Measurements from ENCODE around the gene CCDC170.

Gene CCDC170

GRCh38 chr6:151548201-151548600, 54.4 kb downstream of the CCDC170 start:
- no peak for DNase-seq

GRCh38 chr6:151549790-151550189, 56.0 kb downstream of the CCDC170 start:
- DNase-seq: no peak

GRCh38 chr6:151550618-151551017, 56.8 kb downstream of the CCDC170 start:
- DNase-seq: no peak

- DNase-seq: no peak
These were observed 57.5 kb downstream of the CCDC170 start for GRCh38 chr6:151551223-151551857.

- no peak for DNase-seq
These were observed 59.8 kb downstream of the CCDC170 start for GRCh38 chr6:151553416-151554165.

GRCh38 chr6:151561238-151561637, 67.4 kb downstream of the CCDC170 start:
- DNase-seq: no peak

- no peak for DNase-seq
These were observed 70.8 kb downstream of the CCDC170 start for GRCh38 chr6:151564654-151565053.

- DNase-seq: no peak
These were observed 72.1 kb downstream of the CCDC170 start for GRCh38 chr6:151565940-151566339.

- DNase-seq: no peak
These were observed 72.7 kb downstream of the CCDC170 start for GRCh38 chr6:151566557-151566956.

GRCh38 chr6:151576633-151577032, 82.8 kb downstream of the CCDC170 start:
- no peak for DNase-seq

GRCh38 chr6:151577257-151577656, 83.4 kb downstream of the CCDC170 start:
- no peak for DNase-seq

GRCh38 chr6:151585741-151586140, 91.9 kb downstream of the CCDC170 start:
- no peak for DNase-seq

- DNase-seq: no peak
These were observed 95.8 kb downstream of the CCDC170 start for GRCh38 chr6:151589667-151590066.

- DNase-seq: no peak
These were observed 96.9 kb downstream of the CCDC170 start for GRCh38 chr6:151590742-151591141.

- DNase-seq: no peak
These were observed 98.8 kb downstream of the CCDC170 start for GRCh38 chr6:151592449-151593159.

GRCh38 chr6:151609146-151609902, 115.5 kb downstream of the CCDC170 start:
- no peak for DNase-seq

- no peak for DNase-seq
These were observed 116.5 kb downstream of the CCDC170 start for GRCh38 chr6:151610326-151610725.

GRCh38 chr6:151614630-151615029, 120.8 kb downstream of the CCDC170 start:
- no peak for DNase-seq

GRCh38 chr6:151616091-151616513, 122.3 kb downstream of the CCDC170 start:
- DNase-seq: no peak

- no peak for DNase-seq
These were observed 122.8 kb downstream of the CCDC170 start for GRCh38 chr6:151616600-151616999.

- DNase-seq: no peak
These were observed 123.7 kb downstream of the CCDC170 start for GRCh38 chr6:151617539-151617938.

- no peak for DNase-seq
These were observed 124.9 kb downstream of the CCDC170 start for GRCh38 chr6:151618717-151619116.

GRCh38 chr6:151620179-151620578, 126.4 kb downstream of the CCDC170 start:
- no peak for DNase-seq

All from stimulated activated naive CD4-positive, alpha-beta T cell (primary cell).